HCEC 1CT (cell line): ENCODE data around the gene CNN2.

Source experiments
- DNase-seq: peaks from one replicate; pipeline ENCODE4 v3.0.0-alpha.2; 2017

CNN2 gene

GRCh38 chr19:996051-996838, 30.2 kb upstream of the CNN2 start:
- no peak for DNase-seq

GRCh38 chr19:998064-998463, 28.3 kb upstream of the CNN2 start:
- DNase-seq = no peak

- no peak for DNase-seq
Measured at GRCh38 chr19:999379-999719, 27.1 kb upstream of the CNN2 start.

GRCh38 chr19:1000095-1000494, 26.3 kb upstream of the CNN2 start, which contains the start of gene GRIN3B:
Gene GRIN3B, plus strand, starts transcription at chr19:1000419. Its CDS starts 19 bp downstream, at chr19:1000438.
- peak; percentile 46 for DNase-seq

- no peak for DNase-seq
Measured at GRCh38 chr19:1000591-1001537, 25.5 kb upstream of the CNN2 start.

- DNase-seq = no peak
Measured at GRCh38 chr19:1001538-1002166, 24.8 kb upstream of the CNN2 start.

GRCh38 chr19:1002600-1002999, 23.8 kb upstream of the CNN2 start:
- DNase-seq = no peak

GRCh38 chr19:1003283-1003682, 23.1 kb upstream of the CNN2 start:
- no peak for DNase-seq

- DNase-seq = no peak
Measured at GRCh38 chr19:1004204-1004802, 22.1 kb upstream of the CNN2 start.

GRCh38 chr19:1004803-1005664, 21.4 kb upstream of the CNN2 start:
- DNase-seq = no peak

- DNase-seq = no peak
Measured at GRCh38 chr19:1006711-1007398, 19.6 kb upstream of the CNN2 start.

GRCh38 chr19:1007399-1008251, 18.8 kb upstream of the CNN2 start:
- DNase-seq = no peak

- DNase-seq = no peak
Measured at GRCh38 chr19:1008268-1009040, 18.0 kb upstream of the CNN2 start.

GRCh38 chr19:1009041-1009980, 17.1 kb upstream of the CNN2 start:
- DNase-seq = peak; percentile 74

GRCh38 chr19:1009981-1010538, 16.3 kb upstream of the CNN2 start:
- no peak for DNase-seq

GRCh38 chr19:1010586-1011510, 15.6 kb upstream of the CNN2 start:
- no peak for DNase-seq

- no peak for DNase-seq
Measured at GRCh38 chr19:1011831-1012333, 14.5 kb upstream of the CNN2 start.
